EH (cell line): ENCODE results near the gene COPG2.
"Not testable (repeated sequence)": the region's sequence is repeated elsewhere in the genome, so short reads cannot be mapped to it uniquely, and the experiment has no call there.

Source experiments
- DNase-seq: peaks from one replicate; pipeline ENCODE4 v3.0.0-alpha.2; 2015; ENCODE audit warnings: low read depth

The COPG2 gene, protein sequence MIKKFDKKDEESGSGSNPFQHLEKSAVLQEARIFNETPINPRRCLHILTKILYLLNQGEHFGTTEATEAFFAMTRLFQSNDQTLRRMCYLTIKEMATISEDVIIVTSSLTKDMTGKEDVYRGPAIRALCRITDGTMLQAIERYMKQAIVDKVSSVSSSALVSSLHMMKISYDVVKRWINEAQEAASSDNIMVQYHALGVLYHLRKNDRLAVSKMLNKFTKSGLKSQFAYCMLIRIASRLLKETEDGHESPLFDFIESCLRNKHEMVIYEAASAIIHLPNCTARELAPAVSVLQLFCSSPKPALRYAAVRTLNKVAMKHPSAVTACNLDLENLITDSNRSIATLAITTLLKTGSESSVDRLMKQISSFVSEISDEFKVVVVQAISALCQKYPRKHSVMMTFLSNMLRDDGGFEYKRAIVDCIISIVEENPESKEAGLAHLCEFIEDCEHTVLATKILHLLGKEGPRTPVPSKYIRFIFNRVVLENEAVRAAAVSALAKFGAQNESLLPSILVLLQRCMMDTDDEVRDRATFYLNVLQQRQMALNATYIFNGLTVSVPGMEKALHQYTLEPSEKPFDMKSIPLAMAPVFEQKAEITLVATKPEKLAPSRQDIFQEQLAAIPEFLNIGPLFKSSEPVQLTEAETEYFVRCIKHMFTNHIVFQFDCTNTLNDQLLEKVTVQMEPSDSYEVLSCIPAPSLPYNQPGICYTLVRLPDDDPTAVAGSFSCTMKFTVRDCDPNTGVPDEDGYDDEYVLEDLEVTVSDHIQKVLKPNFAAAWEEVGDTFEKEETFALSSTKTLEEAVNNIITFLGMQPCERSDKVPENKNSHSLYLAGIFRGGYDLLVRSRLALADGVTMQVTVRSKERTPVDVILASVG

DNA sequence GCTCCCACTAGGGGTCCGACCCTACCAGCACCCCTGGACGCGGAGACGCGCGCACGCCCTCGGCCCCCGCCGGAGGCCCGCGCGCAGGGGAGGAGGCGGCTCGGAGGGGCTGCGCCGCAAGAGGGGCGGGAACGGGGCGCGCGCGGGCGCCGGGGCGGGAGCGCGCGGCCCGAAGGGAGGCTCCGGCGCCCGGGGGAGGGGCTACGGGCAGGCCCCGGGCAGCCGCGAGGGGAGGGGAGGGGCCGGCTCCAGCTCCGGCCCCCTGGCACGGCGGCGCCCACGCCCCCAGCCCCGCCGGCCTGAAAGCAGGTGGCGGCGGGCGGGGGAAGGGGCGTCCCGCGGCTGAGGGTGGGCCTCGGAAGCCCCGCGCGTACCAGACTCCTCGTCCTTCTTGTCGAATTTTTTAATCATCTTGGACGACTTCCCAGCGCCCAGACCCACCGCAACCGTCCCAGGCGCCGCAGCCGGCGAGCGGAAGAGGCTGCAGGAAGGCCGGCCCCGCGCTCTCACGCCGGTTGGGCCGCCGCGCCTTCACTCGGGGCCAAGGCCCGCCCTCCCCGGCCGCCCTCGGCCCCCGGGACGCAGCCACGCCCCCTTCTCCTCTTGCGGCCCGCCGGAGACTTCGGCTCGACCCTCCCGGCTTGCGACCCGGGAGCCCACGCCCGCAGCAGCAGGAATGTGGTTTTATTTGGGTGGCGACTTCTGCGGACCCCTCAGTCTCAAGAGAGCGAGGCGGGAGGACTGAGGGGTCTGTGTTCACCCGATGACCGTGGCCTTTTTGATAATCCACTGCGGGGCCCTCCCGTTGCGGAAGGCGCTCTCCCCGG is at the start of gene COPG2:
Gene COPG2 (minus strand): TSS at position 491 of the 827 bp plus-strand sequence. CDS start 80 bp downstream, at position 411.
- DNase-seq, result peak; percentile 85

DNA sequence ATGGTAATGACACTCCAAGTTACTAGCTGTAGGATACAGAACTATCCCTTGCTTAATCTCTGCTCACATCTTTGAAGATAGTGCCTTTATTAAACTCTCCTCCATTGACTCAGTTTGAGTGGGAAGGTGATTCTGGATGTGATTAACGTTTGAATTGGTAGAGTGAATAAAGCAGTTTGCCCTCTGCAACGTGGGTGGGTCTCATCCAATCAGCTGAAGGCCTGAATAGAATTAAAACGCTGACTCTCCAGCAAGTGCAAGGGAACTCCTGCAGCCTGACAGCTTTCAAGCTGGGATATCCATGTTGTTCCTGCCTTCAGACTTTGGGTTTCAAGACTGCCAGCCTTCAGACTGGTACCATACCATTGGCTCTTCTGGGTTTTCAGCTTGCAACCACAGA is 43.9 kb upstream of the COPG2 start:
- DNase-seq, result no peak

DNA sequence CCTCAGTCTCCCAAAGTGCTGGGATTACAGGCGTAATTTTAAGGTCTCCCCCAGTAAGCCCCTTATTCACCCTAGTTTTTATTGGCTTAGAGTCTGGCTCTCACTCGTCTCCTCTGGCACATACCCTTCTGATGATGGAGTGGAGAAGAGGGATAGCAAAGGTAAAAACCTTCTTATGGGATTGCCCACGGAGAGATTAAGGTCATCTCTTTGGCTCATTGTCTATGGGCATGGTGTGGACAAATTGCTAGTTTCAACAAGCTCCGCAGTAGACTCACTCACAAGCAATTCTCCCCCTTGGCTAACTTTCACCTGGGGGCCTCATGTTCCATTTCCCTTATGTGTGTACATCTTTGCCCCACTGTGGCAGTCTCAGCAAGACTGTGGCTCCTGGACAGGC is 40.2 kb upstream of the COPG2 start:
- DNase-seq, result no peak

DNA sequence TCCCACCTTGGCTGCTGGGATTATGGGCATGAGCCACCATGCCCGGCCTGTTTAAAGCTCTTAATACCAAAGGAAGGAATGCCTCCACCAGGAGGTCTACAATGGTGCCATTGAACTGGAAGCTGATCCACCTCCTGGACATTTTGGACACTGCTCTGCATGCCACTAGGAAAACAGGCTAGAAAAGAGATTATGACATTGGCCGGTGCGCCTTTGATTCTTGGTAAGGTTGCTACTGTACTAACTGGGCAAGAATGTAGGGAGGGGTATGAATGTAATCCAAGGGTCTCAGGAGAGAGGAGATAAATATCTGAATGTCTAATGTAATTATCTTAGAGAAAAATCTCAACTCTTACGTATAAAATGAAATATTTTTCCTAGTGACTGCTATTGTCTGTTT is 39.5 kb upstream of the COPG2 start:
- DNase-seq, result no peak

DNA sequence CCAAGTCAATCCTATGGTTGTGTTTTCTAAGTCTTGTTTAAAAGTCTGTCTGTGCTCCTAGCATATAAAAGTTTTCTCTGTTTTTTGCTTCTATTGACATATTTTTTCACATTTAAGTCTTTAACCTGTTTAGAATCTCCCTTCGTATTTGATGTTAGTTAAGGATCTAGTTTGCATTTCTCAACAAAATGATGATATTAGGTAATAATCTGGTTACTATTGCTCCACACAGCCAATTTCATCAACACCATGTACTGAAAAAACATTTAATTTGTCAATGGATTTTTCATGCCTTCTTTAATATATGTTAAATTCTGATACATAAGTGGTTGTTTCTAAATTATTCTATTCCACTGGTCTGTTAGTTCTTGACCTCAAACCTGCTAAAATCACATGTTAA is 35.3 kb upstream of the COPG2 start:
- DNase-seq, result no peak

DNA sequence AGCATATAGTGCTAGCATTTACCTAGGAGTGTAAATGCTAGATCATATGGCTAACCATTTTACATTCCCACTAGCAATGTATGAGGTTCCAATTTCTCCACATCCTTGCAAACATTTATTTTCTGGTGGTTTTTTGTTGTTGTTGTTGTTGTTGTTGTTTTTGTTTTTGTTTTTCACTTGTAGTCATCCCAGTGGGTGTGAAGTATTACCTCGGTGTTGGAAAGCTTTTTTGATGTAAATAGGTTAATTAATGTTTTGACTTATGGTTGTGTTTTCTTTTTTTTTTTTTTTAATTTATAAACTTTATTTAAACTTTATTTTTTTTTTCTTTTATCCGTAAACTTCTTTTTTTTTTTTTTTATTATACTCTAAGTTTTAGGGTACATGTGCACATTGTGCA is 33.1 kb upstream of the COPG2 start:
- DNase-seq, result no peak

DNA sequence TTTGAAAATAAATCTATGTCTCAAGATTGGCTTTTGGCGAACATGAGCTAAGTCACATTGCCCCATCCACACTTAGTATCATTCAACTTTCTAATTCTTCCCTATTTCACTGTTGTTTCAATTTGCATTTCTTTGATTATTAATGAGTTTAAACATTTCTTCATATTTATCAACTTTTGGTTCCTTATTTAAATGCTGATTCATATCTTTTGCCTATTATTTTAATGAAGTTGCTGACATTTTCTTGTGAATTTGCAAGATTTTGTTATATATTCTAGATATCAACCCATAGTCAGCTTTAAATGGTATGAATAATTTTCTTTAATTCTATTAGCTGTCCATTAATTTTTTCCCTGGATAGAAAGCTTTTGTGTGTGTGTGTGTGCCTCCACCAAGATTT is 32.2 kb upstream of the COPG2 start:
- no peak for DNase-seq

DNA sequence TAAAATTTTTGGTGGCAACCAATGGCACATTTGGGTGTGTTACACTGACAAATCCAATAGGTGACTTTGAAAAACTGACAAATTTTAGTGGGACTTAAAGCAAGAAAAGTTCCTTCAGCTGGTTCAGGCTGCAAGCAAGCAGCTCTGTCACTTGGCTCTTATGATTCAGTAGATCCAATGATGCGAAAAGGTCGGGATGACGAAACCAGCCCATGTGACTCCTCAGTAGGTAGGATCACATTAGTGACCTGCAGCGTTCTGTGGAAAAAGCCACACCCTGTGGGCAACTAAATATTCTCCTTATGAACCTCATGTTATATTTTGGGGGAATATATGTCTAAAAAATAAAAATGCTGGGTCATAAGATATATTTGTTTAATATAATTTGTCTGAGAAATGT is 31.1 kb upstream of the COPG2 start:
- DNase-seq, result no peak

DNA sequence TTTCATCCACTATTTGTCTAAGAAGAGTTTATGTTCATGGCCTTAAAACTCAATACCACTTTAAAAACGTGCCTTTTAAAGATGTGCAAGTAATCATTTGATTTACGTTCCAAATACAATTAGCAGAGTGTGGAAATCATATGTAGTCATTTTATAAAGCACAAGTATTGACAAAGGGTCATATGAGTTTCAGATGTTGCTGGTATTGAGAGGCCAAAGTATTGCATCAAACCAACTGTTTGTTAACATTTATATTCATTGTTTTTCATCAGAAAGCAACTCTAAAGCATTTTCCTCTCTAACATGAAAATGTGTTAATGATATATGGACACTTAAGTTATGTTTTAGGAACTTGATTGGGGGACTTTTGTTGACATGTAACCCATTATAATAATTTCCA is 29.3 kb upstream of the COPG2 start:
- no peak for DNase-seq

DNA sequence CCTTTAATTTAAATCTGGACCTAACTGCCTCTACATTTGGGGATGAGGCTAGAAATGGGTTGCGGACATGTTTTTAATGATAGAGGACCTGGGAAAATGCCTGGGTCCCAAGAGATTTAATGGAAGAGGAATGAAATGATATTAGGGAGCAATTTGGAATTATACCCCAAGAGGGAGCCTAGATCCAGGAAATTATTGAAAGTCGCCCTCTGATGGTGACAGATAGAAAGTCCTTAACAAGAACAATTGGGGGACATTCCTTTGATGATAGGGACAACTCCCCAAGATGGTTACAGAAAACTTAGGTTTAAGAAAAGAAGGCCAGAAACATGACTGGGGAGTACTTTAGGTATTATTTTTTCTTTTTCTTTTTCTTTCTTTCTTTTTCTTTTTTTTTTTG is 27.3 kb upstream of the COPG2 start:
- DNase-seq, result peak; percentile 56

DNA sequence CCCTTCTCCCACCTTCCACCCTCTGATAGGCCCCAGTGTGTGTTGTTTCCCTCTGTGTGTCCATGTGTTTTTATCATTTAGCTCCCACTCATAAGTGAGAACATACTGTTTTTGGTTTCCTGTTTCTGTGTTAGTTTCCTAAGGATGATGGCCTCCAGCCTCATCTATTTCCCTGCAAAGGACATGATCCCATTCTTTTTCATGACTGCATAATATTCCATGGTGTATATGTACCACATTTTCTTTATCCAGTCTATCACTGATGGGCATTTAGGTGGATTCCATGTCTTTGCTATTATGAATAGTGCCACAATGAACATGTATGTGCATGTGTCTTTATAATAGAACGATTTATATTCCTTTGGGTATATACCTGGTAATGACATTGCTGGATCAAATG is 23.8 kb upstream of the COPG2 start:
- DNase-seq, result not testable (repeated sequence)

DNA sequence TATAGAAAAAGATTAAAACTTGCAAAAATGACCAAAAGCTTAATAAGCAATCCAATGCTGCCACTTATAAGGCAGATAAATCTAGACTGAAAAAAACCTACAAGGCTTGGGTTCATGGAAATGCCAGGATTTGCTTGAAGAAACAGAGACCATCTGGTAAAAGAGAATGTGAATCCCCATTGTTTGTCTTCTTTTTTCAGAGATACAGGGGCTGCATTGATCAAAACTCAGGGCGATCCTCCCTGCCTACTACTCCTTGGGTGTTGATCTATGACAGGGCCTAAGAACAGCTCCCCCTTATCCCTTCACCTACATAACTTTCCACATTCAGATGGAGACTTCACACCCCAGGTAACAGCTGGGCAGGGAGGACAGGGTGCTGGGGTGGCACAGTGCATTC is 21.1 kb upstream of the COPG2 start:
- DNase-seq, result no peak

DNA sequence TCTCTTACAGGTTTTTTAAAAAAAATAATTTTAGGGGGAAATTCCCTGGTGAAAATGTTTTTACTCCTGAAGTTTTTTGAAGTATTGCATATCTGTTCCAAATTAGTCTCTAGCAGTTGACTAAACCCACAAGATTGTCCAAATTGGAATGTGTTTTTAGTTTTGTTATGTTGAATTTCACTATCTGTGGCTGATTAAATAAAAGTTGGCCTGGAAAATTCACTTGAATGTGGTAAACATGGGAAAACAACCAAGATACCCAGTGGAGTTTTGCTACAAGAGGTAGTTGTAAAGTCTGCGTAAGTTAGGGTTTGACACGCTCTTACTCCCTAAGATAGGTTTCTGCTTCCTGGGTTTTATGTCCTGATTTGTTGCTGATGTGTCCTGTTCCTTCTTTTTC is 14.5 kb upstream of the COPG2 start:
- DNase-seq, result no peak

DNA sequence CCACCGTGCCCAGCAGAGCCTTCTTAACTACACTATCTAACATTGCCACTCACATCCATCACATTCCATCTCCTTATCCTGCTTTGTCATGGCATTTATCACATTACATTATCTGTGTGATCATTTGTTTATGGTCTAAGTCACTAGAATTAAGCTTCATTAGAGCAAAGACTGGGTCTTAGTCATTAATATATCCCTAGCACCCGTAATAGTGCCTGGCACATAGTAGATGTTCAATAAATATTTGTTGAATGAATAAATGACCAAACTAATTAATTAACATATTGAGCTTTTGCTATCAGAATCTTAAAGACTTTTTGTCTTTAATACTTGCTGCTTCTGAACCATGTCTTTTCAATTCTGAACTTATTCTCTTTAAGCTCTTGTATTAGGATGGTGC is 5.9 kb upstream of the COPG2 start:
- no peak for DNase-seq

DNA sequence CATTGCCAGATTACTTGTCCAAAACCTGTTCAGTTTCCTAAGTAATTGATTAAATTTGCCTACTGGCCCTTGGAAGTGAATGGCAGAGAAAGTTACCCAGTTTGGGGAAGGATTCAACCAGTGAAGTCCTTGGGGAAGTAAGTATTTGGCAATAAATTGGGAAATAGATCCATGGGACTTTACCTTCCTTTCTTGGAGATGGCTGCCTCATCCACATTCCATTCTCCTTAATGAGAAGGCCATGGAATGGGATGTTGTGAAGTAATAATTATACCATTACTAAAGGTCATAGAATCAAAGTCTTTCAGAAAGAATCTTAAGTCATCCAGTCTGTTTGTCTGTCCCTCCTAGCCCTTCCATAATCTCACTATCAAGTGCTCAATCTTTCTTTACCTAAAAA is 4.5 kb upstream of the COPG2 start:
- peak; percentile 19 for DNase-seq

DNA sequence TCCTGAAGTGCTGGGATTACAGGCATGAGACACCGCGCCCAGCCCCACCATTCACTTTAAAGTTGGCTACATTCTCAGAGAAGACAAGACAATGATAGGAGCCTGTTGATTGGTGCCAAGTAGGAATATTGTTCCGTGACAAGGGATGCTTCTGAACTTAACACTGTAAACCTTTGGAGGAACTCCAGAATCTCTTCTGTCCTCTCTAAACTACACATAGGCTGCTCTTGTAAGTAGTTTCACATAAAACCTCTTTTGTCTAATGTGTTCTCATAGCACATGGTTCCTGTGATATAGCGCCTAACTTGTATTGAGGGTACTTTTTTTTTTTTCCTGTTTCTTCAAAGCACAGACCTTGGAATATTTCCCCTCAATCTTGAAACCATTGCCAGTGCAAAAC is 3.6 kb upstream of the COPG2 start:
- no peak for DNase-seq

DNA sequence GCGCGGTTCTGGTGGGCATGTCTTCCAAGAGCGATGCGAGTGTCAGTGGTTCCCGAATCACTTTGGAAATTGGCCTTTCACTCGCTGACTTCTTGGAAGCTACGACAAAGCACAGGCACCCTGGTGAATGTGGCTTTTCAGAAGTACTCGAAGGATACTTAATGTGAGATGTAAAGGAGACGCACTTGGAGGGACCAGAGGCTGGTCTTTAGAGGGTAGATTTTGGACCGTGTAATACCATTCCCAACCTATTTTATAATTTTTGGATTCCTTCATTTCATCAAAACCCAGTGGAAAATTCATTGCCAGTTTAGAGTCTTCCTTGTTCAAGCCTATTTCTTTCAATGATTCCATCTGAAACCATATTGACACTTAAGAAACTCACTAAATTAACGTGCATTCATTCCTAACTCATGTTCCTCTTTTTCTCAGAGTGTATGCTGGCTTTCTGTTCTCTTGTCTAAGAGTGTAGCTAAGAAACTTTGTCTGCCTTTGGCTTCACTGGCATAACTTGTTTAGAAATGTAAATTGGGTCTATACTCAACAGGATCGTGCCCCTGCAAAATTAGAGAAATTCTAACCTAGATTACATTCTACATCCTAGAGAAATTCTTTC is 645 bp upstream of the COPG2 start:
- no peak for DNase-seq

DNA sequence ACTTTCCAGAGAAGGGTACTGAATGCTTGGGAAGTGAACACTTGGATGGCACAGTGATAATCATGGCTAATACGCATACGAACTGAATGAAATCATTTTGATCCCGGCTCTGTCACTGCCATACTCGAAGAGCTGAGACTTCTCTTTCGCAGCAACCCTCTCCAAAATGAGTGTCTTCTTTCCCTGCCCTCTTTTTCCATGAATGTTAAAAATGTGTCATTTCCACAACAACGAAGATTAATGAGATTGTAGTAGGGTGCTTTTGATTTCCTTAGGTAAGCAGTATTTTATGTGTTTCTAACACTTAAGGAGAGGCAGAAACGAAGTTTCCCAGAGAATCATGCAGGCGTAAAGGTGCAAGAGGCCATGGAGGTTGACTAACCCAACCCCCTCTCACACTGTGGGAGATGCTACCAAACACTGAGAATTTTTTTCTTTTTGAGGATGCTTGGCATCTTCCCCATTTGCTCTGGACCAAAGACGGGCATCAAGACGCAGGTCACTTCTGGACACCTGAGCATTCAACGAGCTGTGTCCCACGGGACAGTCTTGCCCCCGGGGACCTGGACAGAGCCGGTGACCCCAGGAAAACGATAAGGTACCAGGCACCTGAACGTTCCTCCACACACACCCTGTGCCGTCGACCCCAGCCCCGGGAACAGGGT is 823 bp downstream of the COPG2 start:
- peak; percentile 9 for DNase-seq

DNA sequence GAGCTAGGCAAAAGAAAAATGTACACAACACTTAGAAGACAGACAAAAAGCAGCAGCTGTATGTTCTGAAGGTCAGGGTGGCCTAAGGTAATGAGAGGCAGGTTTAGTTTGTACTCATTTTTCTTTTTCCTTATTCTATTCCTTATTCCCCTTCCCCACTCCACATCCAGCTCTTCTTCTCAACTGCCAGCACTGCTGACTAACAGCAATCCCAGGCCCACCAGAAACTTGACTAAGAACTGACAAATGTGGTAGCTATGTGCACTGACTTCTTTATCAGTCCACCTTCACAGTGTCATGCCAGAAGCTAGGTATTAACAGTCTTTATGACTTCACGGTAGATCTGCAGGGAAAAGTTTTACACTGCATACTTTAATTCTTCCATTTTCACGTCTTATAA is 6.1 kb downstream of the COPG2 start:
- no peak for DNase-seq

DNA sequence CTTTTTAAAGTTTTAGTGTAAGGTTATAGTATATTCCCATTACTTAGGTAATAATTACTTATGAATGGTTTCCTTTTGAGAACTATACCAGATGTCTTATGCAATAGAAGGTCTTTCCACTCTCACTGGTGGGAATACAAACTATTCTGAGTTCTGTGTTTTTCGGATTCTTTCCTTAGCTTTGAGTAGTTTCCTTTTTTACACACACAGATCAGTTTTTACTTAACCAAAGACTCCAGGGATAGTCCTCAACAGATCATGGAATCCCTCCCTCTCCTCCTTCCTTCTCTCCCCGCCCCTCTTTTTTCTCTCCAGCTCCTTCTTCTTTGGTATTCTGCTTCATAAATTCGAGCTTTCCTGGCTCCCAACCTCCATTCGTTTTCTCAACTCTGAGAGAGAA is 13.3 kb downstream of the COPG2 start:
- no peak for DNase-seq

DNA sequence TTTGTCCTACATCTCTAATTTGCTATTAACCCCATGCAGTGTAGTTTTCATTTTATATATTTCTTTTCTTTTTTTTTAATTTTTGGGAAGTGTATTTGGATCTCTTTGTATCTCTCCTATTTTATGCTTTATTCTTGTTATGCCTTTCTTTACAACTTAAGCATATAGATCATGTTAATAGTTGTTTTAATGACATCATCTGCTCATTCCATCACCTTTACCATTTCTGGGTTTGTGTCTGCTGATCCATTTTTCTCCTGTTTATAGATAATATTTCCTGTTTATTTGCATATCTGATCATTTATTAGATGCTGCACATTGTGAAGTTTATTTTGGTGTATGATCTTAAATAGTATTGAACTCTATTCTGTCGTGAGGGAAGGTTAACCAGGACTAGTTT is 13.7 kb downstream of the COPG2 start:
- no peak for DNase-seq
